Measurements from ENCODE around the gene GRID1.
"Not testable (repeated sequence)": the region's sequence is repeated elsewhere in the genome, so short reads cannot be mapped to it uniquely, and the experiment has no call there.

GRID1 gene

GRCh38 chr10:85891472-85891871, 475.1 kb downstream of the GRID1 start:
- DNase-seq, result no peak

- DNase-seq, result no peak
Measured at GRCh38 chr10:85888559-85888958, 478.0 kb downstream of the GRID1 start.

GRCh38 chr10:85888004-85888403, 478.6 kb downstream of the GRID1 start:
- no peak for DNase-seq

GRCh38 chr10:85874208-85874607, 492.4 kb downstream of the GRID1 start:
- no peak for DNase-seq

GRCh38 chr10:85873063-85873462, 493.5 kb downstream of the GRID1 start:
- DNase-seq, result no peak

- DNase-seq, result no peak
Measured at GRCh38 chr10:85868627-85869499, 497.7 kb downstream of the GRID1 start.

GRCh38 chr10:85864868-85865526, 501.6 kb downstream of the GRID1 start:
- DNase-seq, result no peak

GRCh38 chr10:85864173-85864549, 502.4 kb downstream of the GRID1 start:
- DNase-seq, result no peak

GRCh38 chr10:85863301-85864172, 503.1 kb downstream of the GRID1 start:
- no peak for DNase-seq

- DNase-seq, result no peak
Measured at GRCh38 chr10:85862771-85863170, 503.8 kb downstream of the GRID1 start.

GRCh38 chr10:85861513-85862197, 504.9 kb downstream of the GRID1 start:
- DNase-seq, result no peak

- no peak for DNase-seq
Measured at GRCh38 chr10:85859859-85860258, 506.7 kb downstream of the GRID1 start.

- no peak for DNase-seq
Measured at GRCh38 chr10:85858776-85859515, 507.6 kb downstream of the GRID1 start.

- no peak for DNase-seq
Measured at GRCh38 chr10:85857791-85858190, 508.8 kb downstream of the GRID1 start.

- no peak for DNase-seq
Measured at GRCh38 chr10:85857305-85857704, 509.3 kb downstream of the GRID1 start.

GRCh38 chr10:85851934-85852333, 514.7 kb downstream of the GRID1 start:
- no peak for DNase-seq

- DNase-seq, result no peak
Measured at GRCh38 chr10:85851325-85851724, 515.3 kb downstream of the GRID1 start.

- DNase-seq, result no peak
Measured at GRCh38 chr10:85850736-85851135, 515.9 kb downstream of the GRID1 start.

- no peak for DNase-seq
Measured at GRCh38 chr10:85849315-85849714, 517.3 kb downstream of the GRID1 start.

GRCh38 chr10:85848756-85849155, 517.8 kb downstream of the GRID1 start:
- DNase-seq, result no peak

- DNase-seq, result no peak
Measured at GRCh38 chr10:85847085-85847484, 519.5 kb downstream of the GRID1 start.

GRCh38 chr10:85838660-85839059, 527.9 kb downstream of the GRID1 start:
- not testable (repeated sequence) for DNase-seq
